ENCODE results near the gene GALNT11. TPM values are rescaled to one million over a fixed set of nuclear protein-coding genes. Genes with fewer than 3 reads are reported as not detected.

Gene GALNT11
- polyA plus RNA-seq, 2 of the 4 experiments (the other 2 are of a cell fraction), result 27.4 to 44.3 TPM

DNA sequence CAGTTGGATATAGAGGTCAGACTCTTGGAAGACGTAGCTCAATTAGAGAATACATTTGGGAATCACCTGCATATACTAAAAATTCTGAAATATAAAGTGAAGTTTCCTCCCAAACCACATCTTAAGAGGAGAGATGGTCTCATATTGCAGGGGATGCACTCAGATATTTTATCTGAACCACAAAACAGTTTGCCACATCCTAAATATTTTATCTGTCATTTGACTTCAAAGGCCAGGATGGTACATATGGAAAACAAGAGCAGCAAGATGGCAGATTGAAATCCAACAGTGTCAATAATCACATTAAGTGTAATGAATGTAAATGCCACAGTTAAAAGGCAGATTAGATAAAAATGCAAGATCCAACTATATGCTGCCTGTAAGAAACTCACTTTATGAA lies 97.1 kb downstream of the GALNT11 start:
- Histone ChIP-seq H3K4me3 (no peak overlapping the region), H3K4me2 (no peak overlapping the region), H3K4me1 (no peaks in the 10 kb centered on the region), H3K27ac (no peak overlapping the region), H3K9me3 (peaks cover 11% of the 10 kb centered on the region; the same call in 1 of the 3 replicates)
- DNase-seq (ENCODE audit: low read depth in 1 of 2, low spot score in 1 of 2) (no peak), ATAC-seq (no peak), FAIRE-seq (no peak)
- CTCF ChIA-PET, result no interaction called here
- no peak for TF ChIP-seq CBX2 (IDR thresholded peaks at IDR 0.05; ENCODE audit: borderline replicate concordance, low read depth)
- no peak for TF ChIP-seq POLR2A (IDR thresholded peaks at IDR 0.05; ENCODE audit: low read length)
- TF ChIP-seq SMC3 (IDR thresholded peaks at IDR 0.05), result no peak
- no peak for TF ChIP-seq SREBF2 (IDR thresholded peaks at IDR 0.05)
- TF ChIP-seq HEYL (CRISPR knock-in tag; IDR thresholded peaks at IDR 0.05), result no peak
- TF ChIP-seq RFX5 (IDR thresholded peaks at IDR 0.05), result no peak
- no peak for TF ChIP-seq CEBPB (IDR thresholded peaks at IDR 0.05)
- TF ChIP-seq CHD2 (IDR thresholded peaks at IDR 0.05; ENCODE audit: low read length, partially characterized antibody), result no peak
- no peak for TF ChIP-seq USF2 (IDR thresholded peaks at IDR 0.05)
- WGBS (ENCODE audit: missing lambda C conversion rate), result 96% methylated on average over 1 of the region's 1 CpG
- POLR2A ChIA-PET, result no interaction called here

GRCh38 chr7:152126741-152127140 lies 101.3 kb downstream of the GALNT11 start:
- no peak overlapping the region for H3K4me3 ChIP-seq
- DNase-seq (ENCODE audit: low read depth in 1 of 2, low spot score in 1 of 2) (no peak), FAIRE-seq (no peak), ATAC-seq (no peak)
- POLR2A ChIA-PET, result no interaction called here
- WGBS (ENCODE audit: missing lambda C conversion rate), result 94% methylated on average over 6 of the region's 7 CpGs
- H3K27ac ChIP-seq, result no peak overlapping the region
- no peak overlapping the region for H3K4me2 ChIP-seq
- TF ChIP-seq EP300 (IDR thresholded peaks at IDR 0.05), result no peak
- no peak for TF ChIP-seq RNF2 (IDR thresholded peaks at IDR 0.05; ENCODE audit: borderline replicate concordance, low read depth)
- no peak for TF ChIP-seq KDM1A (IDR thresholded peaks at IDR 0.05; ENCODE audit: low read depth)
- TF ChIP-seq JUN (IDR thresholded peaks at IDR 0.05), result no peak
- TF ChIP-seq PHF8 (IDR thresholded peaks at IDR 0.05; ENCODE audit: borderline replicate concordance, low read depth), result no peak
- TF ChIP-seq RFX5 (IDR thresholded peaks at IDR 0.05), result no peak
- no peak for TF ChIP-seq E2F6 (IDR thresholded peaks at IDR 0.05; ENCODE audit: borderline replicate concordance, low read depth)
- TF ChIP-seq EHMT2 (IDR thresholded peaks at IDR 0.05; ENCODE audit: low read depth), result no peak
- TF ChIP-seq FOXS1 (CRISPR knock-in tag; IDR thresholded peaks at IDR 0.05), result no peak
- TF ChIP-seq NR3C1 (IDR thresholded peaks at IDR 0.05), result no peak
- TF ChIP-seq ZFP36 (IDR thresholded peaks at IDR 0.05; ENCODE audit: borderline replicate concordance, partially characterized antibody), result no peak
- TF ChIP-seq CEBPB (IDR thresholded peaks at IDR 0.05), result no peak
- TF ChIP-seq CTCF (IDR thresholded peaks at IDR 0.05), result no peak
- no peak for TF ChIP-seq TP53 (CRISPR knock-in tag; IDR thresholded peaks at IDR 0.05)
- no peak for TF ChIP-seq HEYL (CRISPR knock-in tag; IDR thresholded peaks at IDR 0.05)
- no peak for TF ChIP-seq RARB (CRISPR knock-in tag; IDR thresholded peaks at IDR 0.05)
- no peak for TF ChIP-seq ZC3H11A (IDR thresholded peaks at IDR 0.05)
- TF ChIP-seq POLR2A (IDR thresholded peaks at IDR 0.05; ENCODE audit: low read length), result no peak
- no peak for TF ChIP-seq BCL3 (IDR thresholded peaks at IDR 0.05)
- no peak for TF ChIP-seq RCOR1 (IDR thresholded peaks at IDR 0.05; ENCODE audit: low read depth, low read length)
- no peaks in the 10 kb centered on the region for H3K4me1 ChIP-seq
- CTCF ChIA-PET, result interaction anchor here (0.7 to 1.4 kb wide), 2 partner anchors 9 to 20 kb away, joined by 4 to 5 read pairs; no protein-coding TSS in a partner anchor
- H3K9me3 ChIP-seq, result peaks cover 11% of the 10 kb centered on the region; the same call in 1 of the 3 replicates

All from A549 (cell line).